GM19438 (cell line): ENCODE measurements around the gene FYN.

ENCODE experiments used
- ATAC-seq: cut with Tn5 transposase; IDR thresholded peaks from one replicate; pipeline ENCODE4 v1.9.1; 2021; ENCODE audit warnings: low read depth; ENCODE audit not compliant: unreplicated experiment

Gene FYN

GRCh38 chr6:111885373-111886027 lies 12.2 kb upstream of the FYN start:
- ATAC-seq: no peak

GRCh38 chr6:111884068-111884467 lies 10.8 kb upstream of the FYN start:
- ATAC-seq: no peak

- ATAC-seq: no peak
Observed at GRCh38 chr6:111880181-111880888, 7.1 kb upstream of the FYN start.

GRCh38 chr6:111875741-111876140 lies 2.5 kb upstream of the FYN start:
- ATAC-seq: no peak

DNA sequence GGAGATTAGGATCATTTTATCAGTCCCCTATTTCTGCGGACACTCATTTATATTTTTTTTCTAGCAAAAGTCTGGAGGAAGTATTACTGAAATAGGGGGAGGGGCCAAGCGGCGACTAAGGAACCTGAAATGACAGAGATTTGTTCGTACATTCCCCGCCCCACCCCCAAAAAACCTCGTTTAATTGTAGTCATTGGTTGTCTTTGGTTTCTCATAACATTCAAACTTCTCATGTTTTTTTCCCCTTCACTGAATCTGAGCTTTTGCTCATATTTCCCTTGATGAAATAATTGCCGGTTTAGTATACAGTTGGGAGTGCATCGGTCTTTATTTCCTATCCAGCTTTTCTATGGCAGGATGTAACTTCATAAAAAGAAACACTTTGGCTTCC lies 768 bp upstream of the FYN start:
- no peak for ATAC-seq

DNA sequence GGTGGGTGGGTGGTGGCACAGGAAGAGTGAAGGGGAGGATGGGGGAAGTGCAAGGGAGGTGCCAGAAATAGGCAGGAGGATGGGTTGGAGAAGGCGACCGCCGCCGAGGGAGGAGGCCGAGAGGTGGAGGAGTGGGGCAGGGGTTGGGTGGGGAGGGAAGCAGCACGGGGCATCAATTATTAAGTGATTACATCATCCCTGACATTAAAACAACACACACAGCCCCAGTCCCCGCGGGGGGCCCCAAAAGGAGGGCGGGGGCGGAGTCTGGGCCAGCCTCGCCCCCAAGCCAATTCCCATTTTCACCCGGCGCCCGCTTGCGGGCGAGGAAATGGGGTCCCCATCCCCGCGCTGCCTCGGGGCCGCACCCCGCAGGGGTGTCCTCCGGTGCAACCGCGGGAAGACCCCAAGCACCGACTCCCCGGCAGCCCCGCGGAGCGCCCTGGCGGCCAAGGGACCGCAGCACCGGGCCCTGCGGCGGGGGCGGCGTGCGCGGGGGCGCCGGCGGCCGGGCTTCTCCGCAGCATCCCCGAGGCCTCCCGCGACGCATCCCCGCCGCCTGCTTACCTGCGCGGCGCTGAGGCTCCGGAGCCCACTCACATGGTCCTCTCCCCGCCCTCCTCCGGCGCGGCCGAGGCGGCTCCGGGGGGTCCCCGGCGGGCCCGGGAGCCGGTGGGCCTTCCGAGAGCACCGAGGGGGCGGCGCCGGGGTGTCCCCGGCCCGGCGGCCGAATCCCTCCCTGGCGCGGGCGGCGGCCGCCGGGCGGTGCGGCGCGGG lies 663 bp downstream of the FYN start:
- ATAC-seq: peak; percentile 16

DNA sequence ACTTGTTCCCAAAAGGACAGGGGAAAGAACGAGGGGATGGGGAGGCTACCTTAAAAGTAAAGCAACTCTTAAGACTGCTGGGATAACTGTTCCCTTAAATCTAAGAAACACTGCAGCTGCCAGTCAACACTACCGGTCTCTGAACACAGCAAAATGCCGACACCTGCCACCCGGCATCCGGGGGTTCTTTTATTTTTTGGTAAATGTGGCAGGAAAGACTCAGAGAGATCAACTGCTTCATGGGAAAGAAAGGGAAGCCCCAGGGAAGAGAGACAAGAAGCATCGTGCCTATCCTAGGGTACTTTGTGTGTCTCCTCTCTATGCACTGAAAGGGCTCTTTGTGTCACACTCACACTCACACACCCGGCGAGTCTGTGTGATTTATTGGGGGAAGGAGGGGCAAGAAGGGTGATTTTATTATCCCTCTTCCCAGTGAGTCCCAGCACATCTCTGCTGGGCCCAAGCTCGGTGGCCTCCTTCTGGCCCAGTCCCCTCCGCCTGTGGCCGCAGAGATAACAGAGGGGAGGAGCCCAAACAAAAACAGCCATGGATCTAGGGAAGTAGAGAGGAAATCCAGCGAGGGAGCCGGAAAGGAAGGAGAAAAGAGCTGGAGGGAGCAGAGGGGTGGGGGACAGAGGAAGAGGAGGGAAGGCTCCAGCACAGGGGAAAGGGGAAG lies 1.4 kb downstream of the FYN start:
- no peak for ATAC-seq

- ATAC-seq: no peak
Observed at GRCh38 chr6:111871207-111871606, 2.0 kb downstream of the FYN start.

GRCh38 chr6:111870742-111871064 lies 2.5 kb downstream of the FYN start:
- ATAC-seq: no peak

GRCh38 chr6:111870051-111870741 lies 3.1 kb downstream of the FYN start:
- ATAC-seq: no peak

- ATAC-seq: no peak
Observed at GRCh38 chr6:111866857-111867256, 6.4 kb downstream of the FYN start.

GRCh38 chr6:111865909-111866546 lies 7.2 kb downstream of the FYN start:
- no peak for ATAC-seq

GRCh38 chr6:111865049-111865585 lies 8.1 kb downstream of the FYN start:
- no peak for ATAC-seq

DNA sequence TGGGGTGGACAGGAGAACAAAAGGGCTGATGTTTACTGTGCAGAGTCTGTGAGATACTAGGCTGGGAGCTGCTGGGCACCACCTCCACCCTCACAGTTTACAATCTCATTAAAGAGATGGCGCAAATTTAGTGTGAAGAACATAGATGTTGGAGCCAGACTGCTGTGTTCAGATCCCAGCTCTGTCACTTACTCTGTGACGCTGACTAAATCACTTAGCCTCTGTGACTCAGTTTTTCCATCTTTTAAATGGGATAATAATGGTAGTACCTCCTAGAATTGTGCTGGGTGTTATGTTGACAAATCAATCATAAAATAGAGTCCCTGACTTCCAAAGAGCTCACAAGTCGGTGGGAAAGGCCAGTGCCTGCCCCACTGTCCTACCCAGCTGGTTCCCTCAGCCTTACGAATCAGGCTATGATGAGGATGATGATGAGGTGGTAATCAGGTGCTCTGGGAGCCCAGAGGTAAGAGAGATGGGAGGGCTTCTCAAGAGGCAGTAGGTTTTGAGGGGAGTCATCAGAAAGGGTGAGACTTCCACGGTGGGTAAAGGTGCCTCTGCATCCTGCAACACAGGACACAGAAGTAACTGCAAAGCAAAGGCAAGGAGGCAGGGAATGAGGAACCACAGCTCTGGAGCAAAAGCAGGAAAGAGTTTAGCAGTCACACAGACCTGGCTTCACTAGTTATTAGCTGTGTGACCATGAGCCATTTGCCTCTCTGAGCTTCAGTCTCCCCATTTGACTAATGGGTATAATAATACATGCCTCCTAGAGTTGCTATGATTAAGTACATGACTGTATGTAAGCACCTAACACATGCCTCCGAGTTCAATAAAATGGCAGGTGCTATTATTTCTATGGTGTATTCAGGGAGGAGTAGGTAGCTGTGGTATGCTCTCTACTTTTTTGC lies 8.9 kb downstream of the FYN start:
- ATAC-seq: no peak

GRCh38 chr6:111862741-111863140 lies 10.5 kb downstream of the FYN start:
- ATAC-seq: no peak

- no peak for ATAC-seq
Observed at GRCh38 chr6:111862314-111862713, 10.9 kb downstream of the FYN start.

DNA sequence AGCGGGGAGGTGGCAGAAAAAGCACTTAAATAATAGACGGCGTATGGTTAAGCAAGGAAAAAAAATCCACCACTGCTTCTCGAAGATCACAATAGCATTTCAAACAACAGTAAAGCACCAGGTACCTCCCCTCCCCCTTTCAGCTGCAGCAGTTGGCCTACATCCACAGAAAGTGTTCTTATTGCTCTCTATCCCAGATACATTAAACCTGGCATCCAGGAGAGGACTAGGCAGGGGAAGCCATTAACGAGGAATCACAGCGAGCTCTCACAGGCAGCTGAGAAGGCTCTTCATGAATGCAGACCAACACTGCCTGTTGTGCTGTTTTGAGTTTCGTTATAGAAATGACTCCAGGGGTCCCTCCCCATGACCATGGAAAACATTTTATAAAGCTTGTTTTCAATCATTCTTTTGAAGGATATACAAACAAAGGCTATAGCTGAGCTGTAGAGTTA lies 11.8 kb downstream of the FYN start:
- no peak for ATAC-seq

- ATAC-seq: no peak
Observed at GRCh38 chr6:111858347-111858746, 14.9 kb downstream of the FYN start.
